ENCODE results near the gene SNX32.

GRCh38 chr11:65900899-65901180 lies 67.1 kb downstream of the SNX32 start:
- no peak for TF ChIP-seq CTCF (IDR thresholded peaks at IDR 0.05; ENCODE audit: insufficient read depth, low read length)
- TF ChIP-seq, protein P1, sequence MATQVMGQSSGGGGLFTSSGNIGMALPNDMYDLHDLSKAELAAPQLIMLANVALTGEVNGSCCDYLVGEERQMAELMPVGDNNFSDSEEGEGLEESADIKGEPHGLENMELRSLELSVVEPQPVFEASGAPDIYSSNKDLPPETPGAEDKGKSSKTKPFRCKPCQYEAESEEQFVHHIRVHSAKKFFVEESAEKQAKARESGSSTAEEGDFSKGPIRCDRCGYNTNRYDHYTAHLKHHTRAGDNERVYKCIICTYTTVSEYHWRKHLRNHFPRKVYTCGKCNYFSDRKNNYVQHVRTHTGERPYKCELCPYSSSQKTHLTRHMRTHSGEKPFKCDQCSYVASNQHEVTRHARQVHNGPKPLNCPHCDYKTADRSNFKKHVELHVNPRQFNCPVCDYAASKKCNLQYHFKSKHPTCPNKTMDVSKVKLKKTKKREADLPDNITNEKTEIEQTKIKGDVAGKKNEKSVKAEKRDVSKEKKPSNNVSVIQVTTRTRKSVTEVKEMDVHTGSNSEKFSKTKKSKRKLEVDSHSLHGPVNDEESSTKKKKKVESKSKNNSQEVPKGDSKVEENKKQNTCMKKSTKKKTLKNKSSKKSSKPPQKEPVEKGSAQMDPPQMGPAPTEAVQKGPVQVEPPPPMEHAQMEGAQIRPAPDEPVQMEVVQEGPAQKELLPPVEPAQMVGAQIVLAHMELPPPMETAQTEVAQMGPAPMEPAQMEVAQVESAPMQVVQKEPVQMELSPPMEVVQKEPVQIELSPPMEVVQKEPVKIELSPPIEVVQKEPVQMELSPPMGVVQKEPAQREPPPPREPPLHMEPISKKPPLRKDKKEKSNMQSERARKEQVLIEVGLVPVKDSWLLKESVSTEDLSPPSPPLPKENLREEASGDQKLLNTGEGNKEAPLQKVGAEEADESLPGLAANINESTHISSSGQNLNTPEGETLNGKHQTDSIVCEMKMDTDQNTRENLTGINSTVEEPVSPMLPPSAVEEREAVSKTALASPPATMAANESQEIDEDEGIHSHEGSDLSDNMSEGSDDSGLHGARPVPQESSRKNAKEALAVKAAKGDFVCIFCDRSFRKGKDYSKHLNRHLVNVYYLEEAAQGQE (IDR thresholded peaks at IDR 0.05; ENCODE audit: insufficient replicate concordance, low read depth): no peak

Measured in HL-60 (cell line).